Activated gamma-delta T cell (primary cell): Measurements from ENCODE around the gene KANSL3.
"Not testable (repeated sequence)": the region's sequence is repeated elsewhere in the genome, so short reads cannot be mapped to it uniquely, and the experiment has no call there.

ENCODE experiments used
- DNase-seq: peaks from one replicate; lab custom pipeline; 2025; lab: John Stamatoyannopoulos, UW

KANSL3 gene

GRCh38 chr2:96655526-96655925 is 17.4 kb upstream of the KANSL3 start:
- no peak for DNase-seq

GRCh38 chr2:96654791-96655190 is 16.7 kb upstream of the KANSL3 start:
- DNase-seq: not testable (repeated sequence)

DNA sequence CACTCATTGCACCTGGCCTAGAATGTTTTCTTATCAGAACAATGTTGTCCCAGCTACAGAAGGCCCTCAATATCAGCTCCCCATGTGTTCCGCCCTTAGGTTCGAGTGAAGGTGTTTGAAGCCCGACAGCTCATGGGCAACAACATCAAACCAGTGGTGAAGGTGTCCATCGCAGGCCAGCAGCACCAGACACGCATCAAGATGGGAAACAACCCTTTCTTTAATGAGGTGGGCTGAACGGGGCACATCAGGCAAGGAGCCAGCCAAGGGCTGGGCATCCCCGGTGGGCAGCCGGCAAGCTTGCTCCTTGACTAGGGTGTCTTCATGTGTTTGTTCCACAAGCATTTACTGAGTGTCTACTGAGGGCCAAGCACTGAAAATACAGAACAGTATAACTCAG is 13.7 kb upstream of the KANSL3 start:
- no peak for DNase-seq

DNA sequence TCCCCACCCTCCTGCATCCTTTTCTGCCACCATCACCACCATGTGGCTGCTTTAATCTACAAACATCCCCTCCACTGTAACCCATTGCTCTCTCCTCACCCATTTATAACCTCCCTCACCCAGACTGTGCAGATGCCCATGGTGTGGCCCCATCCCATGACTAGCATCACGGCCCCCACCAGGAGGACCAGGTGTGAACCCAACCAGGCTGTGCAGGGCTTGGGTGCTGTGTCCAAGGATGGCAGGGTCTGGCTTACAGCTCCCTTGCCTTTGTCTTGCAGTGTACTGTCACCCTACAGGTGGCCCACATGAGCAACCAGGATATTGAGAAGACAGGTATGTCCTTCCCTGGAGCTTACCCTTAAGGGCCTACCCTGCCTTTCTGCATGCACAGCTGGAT is 11.2 kb upstream of the KANSL3 start:
- no peak for DNase-seq

DNA sequence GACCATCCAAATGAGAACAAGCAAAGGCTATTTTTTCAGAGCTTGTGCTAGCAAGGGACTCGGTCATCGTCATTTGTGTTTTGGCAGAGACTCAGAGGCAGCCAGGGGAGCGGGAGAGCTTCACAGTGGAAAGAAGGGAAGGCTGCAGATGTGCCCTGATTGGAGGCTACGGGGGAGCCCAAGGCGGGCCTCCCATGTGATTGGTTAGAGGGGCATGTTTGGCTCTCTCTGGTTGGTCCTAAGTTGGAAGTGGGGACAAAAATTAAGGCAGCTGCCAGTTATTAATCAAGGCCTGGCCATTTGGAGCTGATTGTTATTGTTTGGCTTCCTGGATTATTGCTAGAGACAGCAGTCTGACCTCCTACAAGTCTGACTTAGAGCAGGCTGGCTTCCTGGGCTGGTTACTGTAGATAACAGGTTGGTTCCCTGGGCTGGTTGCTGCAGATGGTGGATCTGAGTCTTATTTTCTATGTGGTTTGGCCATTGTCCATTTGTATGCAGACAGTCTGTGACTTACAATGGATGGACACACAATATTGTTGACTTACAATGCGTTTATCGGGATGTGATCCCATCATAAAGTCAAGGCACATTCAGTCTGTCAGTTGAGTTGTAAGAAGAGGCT is 10.3 kb upstream of the KANSL3 start:
- no peak for DNase-seq

- DNase-seq: no peak
Observed at GRCh38 chr2:96647681-96648080, 9.6 kb upstream of the KANSL3 start.

DNA sequence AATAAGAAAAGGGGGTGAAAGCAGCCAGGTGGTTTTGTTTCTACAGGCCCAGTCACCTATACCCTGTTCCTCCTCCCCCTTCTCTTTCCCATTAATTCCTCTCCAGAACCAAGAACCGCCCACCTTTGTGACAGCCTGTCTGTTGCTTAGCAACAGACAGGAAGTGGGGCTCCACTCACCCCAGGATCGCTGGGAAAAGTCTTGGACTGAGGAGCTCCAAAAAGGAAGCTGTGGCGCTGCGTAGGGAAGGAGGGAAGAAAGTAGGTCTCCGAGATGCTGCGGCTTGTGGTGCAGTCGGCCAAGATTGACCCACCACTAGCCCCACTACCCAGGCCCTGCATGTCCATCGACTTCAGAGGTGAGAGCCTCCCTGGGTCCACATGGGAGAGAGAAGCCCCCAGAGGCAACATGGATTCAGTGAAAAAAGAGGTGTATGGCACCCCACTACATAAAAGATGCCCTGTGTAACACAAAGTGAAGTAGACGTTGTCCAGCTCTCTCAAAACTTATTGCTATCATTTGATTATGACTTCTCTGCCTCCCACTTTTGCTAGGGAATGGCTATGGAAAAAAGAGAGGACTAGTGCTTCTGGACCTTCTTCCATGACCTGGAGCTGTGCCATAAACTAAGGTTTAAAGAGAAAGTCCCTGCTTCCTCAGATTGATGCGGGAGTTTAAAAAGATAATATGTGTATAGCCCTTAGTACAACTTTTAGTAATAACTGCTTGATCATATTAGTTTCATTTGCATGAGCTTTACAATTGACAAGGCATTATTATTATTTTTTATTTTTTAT is 4.7 kb upstream of the KANSL3 start, which contains the start of gene FER1L5:
TSS of gene FER1L5 (plus strand) at position 201 of the 797 bp plus-strand sequence. CDS start at position 274, 73 bp downstream.
- no peak for DNase-seq

DNA sequence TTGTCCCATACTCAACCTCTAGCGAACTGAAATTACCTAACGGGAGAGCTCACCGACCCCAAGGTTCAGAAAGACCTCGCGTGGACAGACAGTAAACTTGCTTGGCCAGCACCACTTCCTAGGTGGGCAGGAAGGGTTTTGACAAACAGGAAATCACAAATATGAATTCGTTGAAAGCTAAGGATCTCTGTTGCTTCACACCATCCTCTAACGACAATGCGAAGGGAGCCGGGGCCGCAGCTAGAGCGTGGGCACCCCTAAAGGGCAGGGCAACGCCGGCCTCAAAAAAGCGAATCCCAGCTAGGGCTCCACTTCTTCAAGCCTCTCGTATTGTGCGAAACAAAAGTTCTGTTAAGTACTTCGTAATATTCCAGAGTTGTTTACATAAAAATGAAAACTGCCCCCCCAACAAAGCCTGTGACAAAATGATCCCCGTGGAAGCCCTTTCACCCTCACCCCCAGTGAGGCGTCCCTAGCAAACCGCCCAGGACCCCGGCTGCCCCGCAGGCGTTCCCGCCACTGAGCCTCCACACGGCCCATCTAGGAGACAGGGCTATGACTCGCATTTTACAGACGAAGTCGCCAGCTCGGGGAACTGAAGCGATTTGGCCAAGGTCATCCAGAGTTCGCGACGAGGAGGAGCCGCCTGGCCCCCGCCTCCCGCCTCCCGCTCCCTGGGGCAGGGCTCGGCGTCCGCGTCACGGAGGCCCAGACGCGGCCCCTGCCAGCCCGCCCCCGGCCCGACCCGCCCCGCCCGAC is 548 bp downstream of the KANSL3 start:
- DNase-seq: peak; percentile 77

- DNase-seq: no peak
Observed at GRCh38 chr2:96636551-96637171, 1.5 kb downstream of the KANSL3 start.

- no peak for DNase-seq
Observed at GRCh38 chr2:96633641-96634040, 4.5 kb downstream of the KANSL3 start.

DNA sequence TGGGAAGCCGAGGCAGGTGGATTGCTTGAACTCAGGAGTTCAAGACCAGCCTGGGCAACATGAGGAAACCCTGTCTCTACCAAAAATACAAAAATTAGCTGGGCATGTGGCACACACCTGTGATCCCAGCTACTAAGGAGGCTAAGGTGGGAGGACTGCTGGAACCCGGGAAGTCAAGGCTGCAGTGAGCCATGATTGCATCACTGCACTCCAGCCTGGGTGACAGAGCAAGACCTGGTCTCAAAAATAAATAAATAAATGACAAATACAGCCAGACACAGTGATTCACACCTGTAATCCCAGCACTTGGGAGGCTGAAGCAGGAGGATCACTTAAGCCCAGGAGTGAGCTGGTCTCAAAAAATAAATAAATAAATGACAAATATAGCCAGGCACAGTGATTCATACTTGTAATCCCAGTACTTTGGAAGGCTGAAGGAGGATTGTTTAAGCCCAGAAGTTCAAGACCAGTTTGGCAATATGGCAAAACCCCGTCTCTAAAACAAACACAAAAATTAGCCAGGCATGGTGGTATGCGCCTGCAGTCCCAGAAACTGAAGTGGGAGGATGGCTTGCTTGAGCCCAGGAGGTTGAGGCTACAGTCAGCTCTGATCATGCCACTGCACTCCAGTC is 6.2 kb downstream of the KANSL3 start:
- DNase-seq: no peak

GRCh38 chr2:96626553-96626942 is 11.6 kb downstream of the KANSL3 start:
- no peak for DNase-seq

DNA sequence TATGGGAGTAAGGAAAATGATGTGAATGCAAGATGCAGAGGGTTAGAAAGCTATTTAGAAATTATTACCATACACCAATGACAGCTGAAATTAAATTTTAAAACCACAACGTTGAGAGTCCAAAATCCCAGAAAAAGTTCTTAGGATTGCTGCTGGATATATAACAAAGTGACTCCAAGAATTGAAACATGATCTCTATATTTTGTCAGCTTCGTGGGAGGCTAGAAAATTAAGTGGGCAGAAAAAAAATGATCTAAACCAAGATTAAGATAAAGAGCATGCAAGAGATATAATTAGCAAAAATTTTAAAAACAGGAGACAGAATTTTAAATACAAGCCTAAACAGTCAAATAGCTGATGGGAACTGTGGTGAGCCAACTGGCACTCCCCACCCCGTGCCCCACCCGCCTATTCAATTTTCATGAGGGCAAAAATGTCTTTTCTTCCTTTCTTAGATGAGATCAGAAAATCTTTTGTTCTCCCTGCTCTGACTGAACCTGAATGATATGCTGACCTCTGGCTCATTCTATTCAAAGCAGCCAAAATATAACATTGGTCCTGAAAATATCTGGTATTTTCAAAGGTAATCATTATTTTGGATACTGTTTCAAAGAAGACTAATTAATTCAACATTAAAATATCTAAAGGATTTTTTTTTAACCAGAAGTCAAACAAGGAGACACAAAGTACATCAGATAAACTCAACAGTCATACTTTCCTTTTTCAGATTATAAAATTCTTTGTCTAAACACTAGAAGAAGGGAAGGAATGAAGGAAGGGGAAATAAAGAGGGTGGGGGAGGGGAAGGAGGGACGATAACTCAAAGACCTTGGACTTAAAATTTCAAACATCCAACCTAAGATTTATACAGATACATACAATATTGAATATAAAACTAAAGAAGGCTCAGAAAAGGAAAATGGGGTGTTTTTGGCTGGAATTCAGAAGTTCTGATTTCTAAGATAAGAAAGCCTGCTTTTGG is 12.2 kb downstream of the KANSL3 start:
- no peak for DNase-seq

DNA sequence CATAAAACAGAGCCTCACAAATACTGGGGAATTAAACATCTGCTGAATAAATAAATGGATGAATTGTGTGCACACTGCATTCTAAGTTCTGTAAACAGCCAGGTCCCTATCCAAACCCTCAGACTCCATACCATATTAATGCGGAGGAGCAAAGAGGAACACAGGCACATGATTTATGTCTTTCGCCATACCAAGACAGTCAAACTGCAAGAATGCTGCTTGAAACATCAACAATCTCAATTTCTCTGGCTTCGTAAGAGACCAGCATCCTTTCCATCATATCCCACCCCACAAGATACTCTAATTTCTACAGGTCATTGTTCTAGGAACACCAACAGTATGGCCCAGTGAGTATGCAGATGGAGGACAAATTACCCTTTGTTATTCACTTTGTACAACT is 15.0 kb downstream of the KANSL3 start:
- no peak for DNase-seq

DNA sequence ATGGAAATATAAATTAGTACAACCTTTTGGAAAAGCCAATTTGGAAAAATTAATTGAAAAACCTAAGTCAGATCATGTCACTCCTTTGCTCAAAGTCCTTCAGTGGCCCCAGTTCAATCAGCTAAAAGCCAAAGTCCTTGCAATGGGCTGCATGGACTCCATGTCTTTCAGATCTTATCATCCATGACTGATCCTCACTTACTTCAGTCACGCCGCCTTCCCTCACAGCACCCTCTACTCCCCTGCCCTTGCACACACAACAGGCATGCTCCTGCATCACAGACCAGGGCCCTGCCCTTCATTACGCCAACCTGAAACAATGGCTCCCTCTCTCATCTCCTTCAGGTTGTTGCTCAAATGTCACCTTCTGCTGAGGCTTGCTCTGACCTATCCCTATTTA is 15.6 kb downstream of the KANSL3 start:
- no peak for DNase-seq

DNA sequence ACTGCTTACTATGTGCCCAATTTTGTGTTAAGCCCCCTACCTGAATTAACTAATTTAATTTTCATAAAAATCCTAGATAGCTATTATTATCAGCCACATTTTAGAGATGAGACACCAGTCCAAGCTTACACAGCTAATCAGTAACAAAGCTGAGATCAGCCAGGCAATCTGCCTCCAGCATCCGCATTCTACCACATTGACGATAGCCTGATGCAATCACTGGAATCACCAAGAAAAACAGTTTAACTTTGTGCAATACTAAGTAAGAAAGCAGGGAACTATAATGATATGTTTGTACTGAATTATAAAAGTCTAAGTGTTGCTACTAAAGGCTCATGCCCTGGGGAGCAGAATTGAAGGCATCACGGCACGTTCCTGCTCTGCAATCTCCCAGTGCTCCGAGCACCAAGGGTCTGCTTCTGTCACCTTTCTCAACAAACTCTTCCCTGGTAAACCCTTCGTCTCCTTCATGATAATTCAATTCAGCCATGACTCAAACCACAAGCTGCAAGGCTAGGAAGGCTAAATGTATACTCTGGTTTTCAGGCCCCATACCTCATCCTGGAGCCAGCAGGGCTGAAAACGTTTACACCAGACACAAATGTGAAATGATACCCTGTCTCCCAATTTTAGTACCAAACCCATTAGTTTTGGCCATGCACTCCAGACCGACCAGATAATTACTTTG is 19.4 kb downstream of the KANSL3 start:
- no peak for DNase-seq

DNA sequence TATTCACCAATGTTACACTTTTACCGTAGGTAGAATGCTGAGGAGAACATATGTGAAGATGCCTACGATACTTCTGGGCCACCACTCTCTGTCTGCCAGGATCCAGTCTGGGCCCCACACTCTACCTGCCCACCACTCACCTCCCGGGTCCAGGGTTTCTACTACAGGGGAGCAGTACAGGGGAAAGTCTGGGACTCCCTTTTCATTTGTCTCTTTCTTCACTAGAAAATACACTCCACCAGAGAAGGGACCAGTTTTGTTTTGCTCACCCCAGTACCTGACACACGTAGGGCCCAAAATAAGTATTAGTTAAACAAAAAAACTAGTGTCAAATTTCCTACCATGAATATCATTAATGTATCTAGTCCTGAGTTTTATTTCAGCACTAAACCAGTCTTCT is 21.1 kb downstream of the KANSL3 start:
- DNase-seq: no peak

- DNase-seq: no peak
Observed at GRCh38 chr2:96616535-96616934, 21.6 kb downstream of the KANSL3 start.

GRCh38 chr2:96616128-96616527 is 22.0 kb downstream of the KANSL3 start:
- DNase-seq: no peak
